HepG2 (cell line): Measurements from ENCODE around the gene CYP11A1. TPM values are rescaled to one million over a fixed set of nuclear protein-coding genes. Genes with fewer than 3 reads are reported as not detected.

ENCODE experiments used
- GFI1 ChIP-seq: sonication (generic); formaldehyde crosslinking; IDR thresholded peaks from 2 replicates; pipeline ENCODE4 v1.5.0; 2020; ENCODE audit warnings: missing genetic modification reagents, mild to moderate bottlenecking, borderline replicate concordance
- KDM5A ChIP-seq: fragments of 200-600 bp; sonication (generic); IDR thresholded peaks from 2 replicates; pipeline ENCODE4 v1.7.0; 2018; ENCODE audit warnings: antibody characterized with exemption, mild to moderate bottlenecking, low read length, borderline replicate concordance
- KLF13 ChIP-seq: sonication (generic); formaldehyde crosslinking; IDR thresholded peaks from 2 replicates; pipeline ENCODE4 v1.4.0; 2020; ENCODE audit warnings: mild to moderate bottlenecking, missing genetic modification reagents
- MAFF ChIP-seq: IDR thresholded peaks from 2 replicates; pipeline ENCODE4 v1.6.1; 2011; ENCODE audit warnings: low read depth, low read length, improper control_type of control experiment
- MZF1 ChIP-seq: sonication (generic); formaldehyde crosslinking; IDR thresholded peaks from 2 replicates; pipeline ENCODE4 v1.8.1; 2023; ENCODE audit warnings: mild to moderate bottlenecking, missing genetic modification reagents, borderline replicate concordance
- SMYD3 ChIP-seq: sonication (generic); formaldehyde crosslinking; IDR thresholded peaks from 2 replicates; pipeline ENCODE4 v1.8.1; 2023; ENCODE audit warnings: mild to moderate bottlenecking, missing genetic modification reagents
- TCF12 ChIP-seq, 2 experiments: fragments of 450-650 bp in 1 of 2; sonication (generic) in 1 of 2; formaldehyde crosslinking in 1 of 2; IDR thresholded peaks; 2 replicates each; pipeline versions ENCODE4 v1.6.1 to v1.8.0; 2017 to 2022; ENCODE audit warnings: antibody characterized with exemption in 1 of 2, mild to moderate bottlenecking in 1 of 2, missing genetic modification reagents in 1 of 2, moderate library complexity in 1 of 2
- TSC22D2 ChIP-seq: sonication (generic); formaldehyde crosslinking; IDR thresholded peaks from 2 replicates; pipeline ENCODE4 v1.5.1; 2020; ENCODE audit warnings: missing genetic modification reagents, mild to moderate bottlenecking, borderline replicate concordance
- ZC3H13 ChIP-seq: sonication (generic); formaldehyde crosslinking; IDR thresholded peaks from 2 replicates; pipeline ENCODE4 v1.8.1; 2023; ENCODE audit warnings: mild to moderate bottlenecking, missing genetic modification reagents, moderate library complexity
- ZNF274 ChIP-seq: sonication (generic); formaldehyde crosslinking; IDR thresholded peaks from 2 replicates; pipeline ENCODE4 v1.5.1; 2020; ENCODE audit warnings: mild to moderate bottlenecking, missing genetic modification reagents
- ZNF430 ChIP-seq: sonication (generic); formaldehyde crosslinking; IDR thresholded peaks from 2 replicates; pipeline ENCODE4 v1.9.0; 2021; ENCODE audit warnings: mild to moderate bottlenecking, missing genetic modification reagents
- ZNF446 ChIP-seq: sonication (generic); formaldehyde crosslinking; IDR thresholded peaks from 2 replicates; pipeline ENCODE4 v1.5.0; 2020; ENCODE audit warnings: mild to moderate bottlenecking, missing genetic modification reagents
- ZNF484 ChIP-seq: sonication (generic); formaldehyde crosslinking; IDR thresholded peaks from 2 replicates; pipeline ENCODE4 v1.5.1; 2020; ENCODE audit warnings: mild to moderate bottlenecking, low read depth, missing genetic modification reagents, borderline replicate concordance
- ZNF615 ChIP-seq: sonication (generic); formaldehyde crosslinking; IDR thresholded peaks from 2 replicates; pipeline ENCODE4 v1.5.0; 2020; ENCODE audit warnings: mild to moderate bottlenecking, missing genetic modification reagents, borderline replicate concordance
- ZSCAN12 ChIP-seq: sonication (generic); formaldehyde crosslinking; IDR thresholded peaks from 2 replicates; pipeline ENCODE4 v1.9.0; 2021; ENCODE audit warnings: mild to moderate bottlenecking, missing genetic modification reagents
- polyA plus RNA-seq, 8 experiments: library from polyadenylated mRNA; depleted of rRNA in 3 of 8; stranded (reverse) in 7 of 8; unstranded in 1 of 8; fragments of >200 nt; fragmentation: Illumina TruSeq in 4 of 8; extraction: Trizol in 4 of 8; gene quantifications; 2 replicates each; pipeline versions ENCODE4 v1.2.1 to v1.2.3, GENCODE V29; 2011 to 2016; ENCODE audit warnings: low read depth in 4 of 8, missing spikeins in 1 of 8, mixed read lengths in 1 of 8; ENCODE audit not compliant: insufficient read depth in 1 of 8
- total RNA-seq, 5 experiments: library from RNA; depleted of rRNA; stranded (reverse); fragments of >200 nt; fragmentation: Illumina TruSeq; extraction: Trizol; gene quantifications; 2 replicates each; pipeline ENCODE4 v1.2.3, GENCODE V29; 2016; ENCODE audit warnings: low read depth in 1 of 5
- TF ChIP-seq, protein P1 (sequence below): sonication (generic); formaldehyde crosslinking; IDR thresholded peaks from 2 replicates; pipeline ENCODE4 v1.4.0; 2020; ENCODE audit warnings: mild to moderate bottlenecking, low read depth, missing genetic modification reagents
- TF ChIP-seq, protein P2 (sequence below): sonication (generic); formaldehyde crosslinking; IDR thresholded peaks from 2 replicates; pipeline ENCODE4 v1.8.1; 2022; ENCODE audit warnings: mild to moderate bottlenecking, missing genetic modification reagents
- TF ChIP-seq, protein P3 (sequence below): sonication (generic); formaldehyde crosslinking; IDR thresholded peaks from 2 replicates; pipeline ENCODE4 v1.8.0; 2022; ENCODE audit warnings: mild to moderate bottlenecking, missing genetic modification reagents, moderate library complexity
- TF ChIP-seq, protein P4 (sequence below): sonication (generic); formaldehyde crosslinking; IDR thresholded peaks from 2 replicates; pipeline ENCODE4 v1.5.1; 2020; ENCODE audit warnings: missing genetic modification reagents, mild to moderate bottlenecking, borderline replicate concordance
- TF ChIP-seq, protein P5 (sequence below): IDR thresholded peaks from 2 replicates; pipeline ENCODE4 v1.6.1; 2016; ENCODE audit warnings: missing compliant biosample characterization, missing genetic modification reagents, borderline replicate concordance
- TF ChIP-seq, protein P6 (sequence below): IDR thresholded peaks from 2 replicates; pipeline ENCODE4 v1.6.1; 2016; ENCODE audit warnings: mild to moderate bottlenecking

The CYP11A1 gene
- total and polyA plus RNA-seq, 2 of the 13 experiments (the other 11 are each of a cell fraction or from before 2014, with no cell fraction given) = 0.66 to 0.92 TPM

DNA sequence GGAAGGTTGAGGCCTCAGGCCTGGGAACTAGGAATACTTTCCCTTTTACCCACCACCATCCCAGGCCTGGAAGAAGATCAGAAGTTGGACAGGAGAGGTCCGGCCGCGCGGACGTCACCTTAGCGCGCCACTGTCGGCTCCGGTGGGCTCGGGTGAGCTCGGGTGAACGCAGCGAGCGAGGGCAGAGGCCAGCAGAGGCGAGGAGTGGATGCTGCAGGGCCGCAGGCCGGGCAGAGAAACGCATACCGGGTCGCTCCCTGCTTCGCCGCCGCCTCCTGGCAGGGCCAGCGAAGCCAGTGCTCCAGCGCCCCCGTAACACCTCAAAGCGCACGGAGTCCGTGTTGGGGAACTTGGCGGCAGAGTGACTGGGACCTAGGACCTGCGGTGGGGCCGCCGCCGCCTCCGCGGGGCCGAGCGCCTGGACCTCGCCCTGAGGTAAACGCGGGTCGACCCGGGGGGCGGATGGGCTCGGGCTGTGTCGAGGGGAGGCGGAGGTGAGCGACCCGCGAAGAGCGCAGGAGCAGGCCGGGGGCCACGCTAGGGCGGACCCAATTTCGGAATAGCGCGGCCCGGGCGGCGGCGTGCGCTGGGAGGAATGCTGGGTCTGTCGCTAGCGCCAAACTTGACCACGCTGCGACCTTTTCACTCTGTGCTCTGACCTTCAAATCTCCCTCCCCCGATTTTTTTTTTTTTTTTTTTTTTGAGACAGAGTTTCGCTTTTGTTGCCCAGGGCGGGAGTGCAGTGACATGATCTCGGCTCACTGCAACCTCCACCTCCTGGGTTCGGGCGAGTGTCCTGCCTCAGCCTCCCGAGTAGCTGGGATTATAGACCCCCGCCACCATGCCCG is 1.6 kb downstream of the CYP11A1 start (continued):
- TF ChIP-seq ZSCAN12 (CRISPR knock-in tag) (no peak), ZC3H13 (CRISPR knock-in tag) (0 out of 2 replicates have a peak, but pooled peaks have one; percentile 14), ZNF615 (CRISPR knock-in tag) (no peak), ZNF274 (CRISPR knock-in tag) (peak; percentile 82; the same call in 1 of the 2 replicates), KDM5A (no peak), SMYD3 (CRISPR knock-in tag) (0 out of 2 replicates have a peak, but pooled peaks have one; percentile 29), MAFF (no peak), MZF1 (CRISPR knock-in tag) (no peak), KLF13 (CRISPR knock-in tag) (no peak), ZNF430 (CRISPR knock-in tag) (no peak; the same call in 1 of the 2 replicates), TSC22D2 (no peak), ZNF484 (no peak), ZNF446 (CRISPR knock-in tag) (no peak), GFI1 (CRISPR knock-in tag) (peak; percentile 48; the same call in 1 of the 2 replicates), TCF12 (IDR thresholded peaks at IDR 0.05) (no peak), TCF12 (CRISPR knock-in tag; IDR thresholded peaks at IDR 0.05) (no peak)
- TF ChIP-seq, protein P1, sequence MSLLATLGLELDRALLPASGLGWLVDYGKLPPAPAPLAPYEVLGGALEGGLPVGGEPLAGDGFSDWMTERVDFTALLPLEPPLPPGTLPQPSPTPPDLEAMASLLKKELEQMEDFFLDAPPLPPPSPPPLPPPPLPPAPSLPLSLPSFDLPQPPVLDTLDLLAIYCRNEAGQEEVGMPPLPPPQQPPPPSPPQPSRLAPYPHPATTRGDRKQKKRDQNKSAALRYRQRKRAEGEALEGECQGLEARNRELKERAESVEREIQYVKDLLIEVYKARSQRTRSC (CRISPR knock-in tag) = no peak
- TF ChIP-seq, protein P2, sequence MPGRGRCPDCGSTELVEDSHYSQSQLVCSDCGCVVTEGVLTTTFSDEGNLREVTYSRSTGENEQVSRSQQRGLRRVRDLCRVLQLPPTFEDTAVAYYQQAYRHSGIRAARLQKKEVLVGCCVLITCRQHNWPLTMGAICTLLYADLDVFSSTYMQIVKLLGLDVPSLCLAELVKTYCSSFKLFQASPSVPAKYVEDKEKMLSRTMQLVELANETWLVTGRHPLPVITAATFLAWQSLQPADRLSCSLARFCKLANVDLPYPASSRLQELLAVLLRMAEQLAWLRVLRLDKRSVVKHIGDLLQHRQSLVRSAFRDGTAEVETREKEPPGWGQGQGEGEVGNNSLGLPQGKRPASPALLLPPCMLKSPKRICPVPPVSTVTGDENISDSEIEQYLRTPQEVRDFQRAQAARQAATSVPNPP (CRISPR knock-in tag) = no peak
- TF ChIP-seq, protein P3, sequence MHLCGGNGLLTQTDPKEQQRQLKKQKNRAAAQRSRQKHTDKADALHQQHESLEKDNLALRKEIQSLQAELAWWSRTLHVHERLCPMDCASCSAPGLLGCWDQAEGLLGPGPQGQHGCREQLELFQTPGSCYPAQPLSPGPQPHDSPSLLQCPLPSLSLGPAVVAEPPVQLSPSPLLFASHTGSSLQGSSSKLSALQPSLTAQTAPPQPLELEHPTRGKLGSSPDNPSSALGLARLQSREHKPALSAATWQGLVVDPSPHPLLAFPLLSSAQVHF (CRISPR knock-in tag) = no peak
- TF ChIP-seq, protein P4, sequence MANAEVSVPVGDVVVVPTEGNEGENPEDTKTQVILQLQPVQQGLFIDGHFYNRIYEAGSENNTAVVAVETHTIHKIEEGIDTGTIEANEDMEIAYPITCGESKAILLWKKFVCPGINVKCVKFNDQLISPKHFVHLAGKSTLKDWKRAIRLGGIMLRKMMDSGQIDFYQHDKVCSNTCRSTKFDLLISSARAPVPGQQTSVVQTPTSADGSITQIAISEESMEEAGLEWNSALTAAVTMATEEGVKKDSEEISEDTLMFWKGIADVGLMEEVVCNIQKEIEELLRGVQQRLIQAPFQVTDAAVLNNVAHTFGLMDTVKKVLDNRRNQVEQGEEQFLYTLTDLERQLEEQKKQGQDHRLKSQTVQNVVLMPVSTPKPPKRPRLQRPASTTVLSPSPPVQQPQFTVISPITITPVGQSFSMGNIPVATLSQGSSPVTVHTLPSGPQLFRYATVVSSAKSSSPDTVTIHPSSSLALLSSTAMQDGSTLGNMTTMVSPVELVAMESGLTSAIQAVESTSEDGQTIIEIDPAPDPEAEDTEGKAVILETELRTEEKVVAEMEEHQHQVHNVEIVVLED = peak; percentile 56; the same call in 1 of the 2 replicates
- TF ChIP-seq, protein P5, sequence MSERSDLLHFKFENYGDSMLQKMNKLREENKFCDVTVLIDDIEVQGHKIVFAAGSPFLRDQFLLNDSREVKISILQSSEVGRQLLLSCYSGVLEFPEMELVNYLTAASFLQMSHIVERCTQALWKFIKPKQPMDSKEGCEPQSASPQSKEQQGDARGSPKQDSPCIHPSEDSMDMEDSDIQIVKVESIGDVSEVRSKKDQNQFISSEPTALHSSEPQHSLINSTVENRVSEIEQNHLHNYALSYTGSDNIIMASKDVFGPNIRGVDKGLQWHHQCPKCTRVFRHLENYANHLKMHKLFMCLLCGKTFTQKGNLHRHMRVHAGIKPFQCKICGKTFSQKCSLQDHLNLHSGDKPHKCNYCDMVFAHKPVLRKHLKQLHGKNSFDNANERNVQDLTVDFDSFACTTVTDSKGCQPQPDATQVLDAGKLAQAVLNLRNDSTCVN (CRISPR knock-in tag) = no peak; the same call in 1 of the 2 replicates
- TF ChIP-seq, protein P6, sequence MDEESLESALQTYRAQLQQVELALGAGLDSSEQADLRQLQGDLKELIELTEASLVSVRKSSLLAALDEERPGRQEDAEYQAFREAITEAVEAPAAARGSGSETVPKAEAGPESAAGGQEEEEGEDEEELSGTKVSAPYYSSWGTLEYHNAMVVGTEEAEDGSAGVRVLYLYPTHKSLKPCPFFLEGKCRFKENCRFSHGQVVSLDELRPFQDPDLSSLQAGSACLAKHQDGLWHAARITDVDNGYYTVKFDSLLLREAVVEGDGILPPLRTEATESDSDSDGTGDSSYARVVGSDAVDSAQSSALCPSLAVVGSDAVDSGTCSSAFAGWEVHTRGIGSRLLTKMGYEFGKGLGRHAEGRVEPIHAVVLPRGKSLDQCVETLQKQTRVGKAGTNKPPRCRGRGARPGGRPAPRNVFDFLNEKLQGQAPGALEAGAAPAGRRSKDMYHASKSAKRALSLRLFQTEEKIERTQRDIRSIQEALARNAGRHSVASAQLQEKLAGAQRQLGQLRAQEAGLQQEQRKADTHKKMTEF (CRISPR knock-in tag) = peak; percentile 54
